Glutamatergic neuron (in vitro differentiated cells): ENCODE measurements around the gene CDH15. TPM values are rescaled to one million over a fixed set of nuclear protein-coding genes. Genes with fewer than 3 reads are reported as not detected.

Source experiments
- DNase-seq: peaks from one replicate; pipeline ENCODE4 v3.0.0; 2022
- H3K27ac Mint-ChIP-seq: one replicate; pipeline ENCODE4 v1.8.0; 2020; ENCODE audit warnings: mild to moderate bottlenecking, mixed read lengths, inconsistent platforms; ENCODE audit not compliant: unreplicated experiment
- H3K27me3 Mint-ChIP-seq: one replicate; pipeline ENCODE4 v1.8.0; 2020; ENCODE audit warnings: mild to moderate bottlenecking, moderate library complexity, mixed read lengths, inconsistent platforms; ENCODE audit not compliant: unreplicated experiment
- H3K36me3 Mint-ChIP-seq: one replicate; pipeline ENCODE4 v1.8.0; 2020; ENCODE audit warnings: mild to moderate bottlenecking, mixed read lengths, inconsistent platforms; ENCODE audit not compliant: unreplicated experiment
- H3K4me1 Mint-ChIP-seq: one replicate; pipeline ENCODE4 v1.8.0; 2020; ENCODE audit warnings: mild to moderate bottlenecking, low read depth, mixed read lengths, inconsistent platforms; ENCODE audit not compliant: unreplicated experiment
- H3K4me3 Mint-ChIP-seq: one replicate; pipeline ENCODE4 v1.8.0; 2020; ENCODE audit warnings: mild to moderate bottlenecking, mixed read lengths, inconsistent platforms; ENCODE audit not compliant: unreplicated experiment
- H3K9me3 Mint-ChIP-seq: one replicate; pipeline ENCODE4 v1.8.0; 2020; ENCODE audit warnings: mild to moderate bottlenecking, moderate library complexity, mixed read lengths, inconsistent platforms; ENCODE audit not compliant: unreplicated experiment
- total RNA-seq: library from RNA; stranded (reverse); fragmentation: NEBNext Ultra II Directional; extraction: Animal tissue kit (Norgen Biotek cat#: 25700); gene quantifications from one replicate; pipeline ENCODE4 v1.2.1, GENCODE V29; 2021; ENCODE audit not compliant: unreplicated experiment
- TF ChIP-seq, protein P1 (sequence below): fragments of 200-600 bp; sonication (generic); IDR thresholded peaks from one replicate; pipeline ENCODE4 v1.5.0; 2021; ENCODE audit not compliant: partially characterized antibody, unreplicated experiment

Gene CDH15
- total RNA-seq, 1 donor from 2014 or later = 12.6 TPM

DNA sequence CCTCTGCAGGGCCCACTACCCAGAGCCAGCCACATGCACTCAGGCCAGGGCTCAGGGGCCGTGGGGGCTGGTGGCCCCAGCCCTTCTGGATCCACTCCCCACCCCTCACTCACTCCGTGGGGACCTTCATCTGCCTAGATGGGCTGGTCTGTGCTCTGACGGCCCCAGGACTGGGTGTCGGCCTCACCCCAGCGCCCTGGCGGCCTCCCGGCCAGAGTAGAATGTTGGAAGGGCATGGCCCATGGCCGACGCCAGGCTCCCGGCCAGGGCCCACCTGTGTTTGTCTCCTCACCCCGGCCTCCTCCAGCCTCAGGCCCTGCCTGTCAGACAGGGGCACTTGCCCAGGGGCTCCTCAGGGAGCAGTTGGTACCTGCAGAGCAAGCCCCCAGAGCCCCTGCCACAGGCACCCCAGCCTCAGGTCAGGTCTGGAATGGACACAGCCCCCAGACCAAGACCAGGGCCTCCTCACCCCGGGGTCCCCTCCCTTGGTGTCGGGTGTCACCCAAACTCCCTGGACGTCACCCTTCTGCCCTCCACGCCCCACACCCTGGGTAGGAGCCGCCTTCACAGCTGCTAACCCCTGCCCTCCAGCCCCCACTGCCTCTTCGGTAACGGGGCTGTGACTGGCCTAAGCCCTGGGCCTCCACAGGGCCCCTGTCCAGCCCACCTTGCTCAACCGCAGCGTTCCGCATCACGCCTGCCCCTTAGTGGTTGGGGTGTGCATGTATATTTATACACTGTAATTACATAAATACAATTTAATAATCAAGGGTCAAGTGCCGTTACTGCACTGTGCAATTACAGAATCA lies 3.0 kb upstream of the CDH15 start:
- peaks cover 18% of the 10 kb centered on the region for H3K4me1 Mint-ChIP-seq
- H3K36me3 Mint-ChIP-seq = no peaks in the 10 kb centered on the region
- no peak for DNase-seq
- TF ChIP-seq, protein P1, sequence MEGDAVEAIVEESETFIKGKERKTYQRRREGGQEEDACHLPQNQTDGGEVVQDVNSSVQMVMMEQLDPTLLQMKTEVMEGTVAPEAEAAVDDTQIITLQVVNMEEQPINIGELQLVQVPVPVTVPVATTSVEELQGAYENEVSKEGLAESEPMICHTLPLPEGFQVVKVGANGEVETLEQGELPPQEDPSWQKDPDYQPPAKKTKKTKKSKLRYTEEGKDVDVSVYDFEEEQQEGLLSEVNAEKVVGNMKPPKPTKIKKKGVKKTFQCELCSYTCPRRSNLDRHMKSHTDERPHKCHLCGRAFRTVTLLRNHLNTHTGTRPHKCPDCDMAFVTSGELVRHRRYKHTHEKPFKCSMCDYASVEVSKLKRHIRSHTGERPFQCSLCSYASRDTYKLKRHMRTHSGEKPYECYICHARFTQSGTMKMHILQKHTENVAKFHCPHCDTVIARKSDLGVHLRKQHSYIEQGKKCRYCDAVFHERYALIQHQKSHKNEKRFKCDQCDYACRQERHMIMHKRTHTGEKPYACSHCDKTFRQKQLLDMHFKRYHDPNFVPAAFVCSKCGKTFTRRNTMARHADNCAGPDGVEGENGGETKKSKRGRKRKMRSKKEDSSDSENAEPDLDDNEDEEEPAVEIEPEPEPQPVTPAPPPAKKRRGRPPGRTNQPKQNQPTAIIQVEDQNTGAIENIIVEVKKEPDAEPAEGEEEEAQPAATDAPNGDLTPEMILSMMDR = peak; percentile 9
- no peak overlapping the region for H3K4me3 Mint-ChIP-seq
- no peak overlapping the region for H3K27ac Mint-ChIP-seq
- H3K9me3 Mint-ChIP-seq = no peaks in the 10 kb centered on the region
- peaks cover 4% of the 10 kb centered on the region for H3K27me3 Mint-ChIP-seq

DNA sequence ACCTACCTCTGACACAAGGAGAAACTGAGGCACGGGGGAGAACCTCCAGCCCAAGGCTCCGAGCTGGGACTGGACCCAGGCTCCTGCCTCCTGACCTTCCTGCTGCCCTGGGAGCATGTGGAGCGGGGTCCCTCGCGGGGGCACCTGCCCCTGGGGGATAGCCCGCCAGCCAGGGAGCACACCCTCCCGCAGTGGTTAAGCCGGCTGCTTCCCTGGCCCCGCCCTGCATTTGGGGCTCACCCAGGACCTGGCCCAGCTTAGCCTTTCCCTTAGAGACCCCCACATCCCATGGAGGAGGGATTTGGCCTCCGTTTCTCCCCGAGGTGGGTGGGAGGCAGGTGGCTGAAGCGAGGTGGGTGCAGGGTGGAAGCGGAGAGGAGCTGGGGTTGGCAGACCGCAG lies 1.8 kb upstream of the CDH15 start:
- peaks cover 4% of the 10 kb centered on the region for H3K27me3 Mint-ChIP-seq
- no peaks in the 10 kb centered on the region for H3K36me3 Mint-ChIP-seq
- H3K4me3 Mint-ChIP-seq = no peak overlapping the region
- no peak for DNase-seq
- H3K4me1 Mint-ChIP-seq = peaks cover 12% of the 10 kb centered on the region
- TF ChIP-seq, protein P1 = no peak
- H3K9me3 Mint-ChIP-seq = no peaks in the 10 kb centered on the region
- no peak overlapping the region for H3K27ac Mint-ChIP-seq

DNA sequence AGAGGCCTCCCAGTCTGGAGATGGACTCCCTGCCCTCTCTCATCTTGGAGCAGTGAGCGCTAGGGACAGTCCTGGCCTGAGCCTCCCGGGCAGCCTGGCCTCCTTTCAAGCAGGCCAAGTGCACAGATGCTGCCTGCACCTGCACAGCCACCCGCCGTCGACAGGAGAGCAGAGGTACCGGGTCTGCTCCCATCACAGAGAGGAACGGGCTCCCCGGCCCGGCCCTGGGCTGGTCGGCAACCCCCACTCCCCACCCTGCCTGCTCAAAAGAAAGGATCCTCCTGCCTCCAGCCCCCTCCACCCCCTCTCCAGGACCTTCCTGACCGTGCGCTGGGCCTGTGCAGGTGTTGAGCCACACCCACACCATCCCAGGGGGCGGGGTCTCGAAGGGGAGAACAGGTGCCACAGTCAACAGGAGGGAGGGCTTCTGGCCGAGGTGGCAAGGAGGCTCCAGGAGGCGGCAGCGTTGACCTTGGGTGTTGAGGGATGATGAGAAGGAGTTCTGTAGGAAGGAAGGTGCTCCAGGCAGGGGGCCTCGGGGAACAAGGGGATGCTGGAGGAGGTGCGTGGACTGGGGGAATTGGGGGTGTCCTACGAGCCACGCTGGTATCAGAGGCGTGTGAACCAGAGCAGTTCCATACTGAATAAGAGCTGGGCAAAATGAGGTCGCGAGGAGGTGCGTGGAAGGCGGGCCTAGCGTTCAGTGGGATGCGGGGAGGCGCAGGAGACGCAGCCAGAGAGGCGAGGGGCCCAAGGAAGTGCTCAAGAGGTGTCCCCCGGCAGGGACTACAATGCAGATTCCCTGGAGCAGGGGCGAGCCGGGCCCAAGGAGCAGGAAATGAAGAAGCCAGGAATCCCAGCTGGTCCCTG lies 967 bp upstream of the CDH15 start:
- Mint-ChIP-seq H3K4me1 (peaks cover 12% of the 10 kb centered on the region), H3K36me3 (no peaks in the 10 kb centered on the region), H3K9me3 (no peaks in the 10 kb centered on the region), H3K27me3 (peaks cover 4% of the 10 kb centered on the region), H3K4me3 (peak overlapping the region; percentile 75), H3K27ac (no peak overlapping the region)
- TF ChIP-seq, protein P1 = no peak
- DNase-seq = no peak

DNA sequence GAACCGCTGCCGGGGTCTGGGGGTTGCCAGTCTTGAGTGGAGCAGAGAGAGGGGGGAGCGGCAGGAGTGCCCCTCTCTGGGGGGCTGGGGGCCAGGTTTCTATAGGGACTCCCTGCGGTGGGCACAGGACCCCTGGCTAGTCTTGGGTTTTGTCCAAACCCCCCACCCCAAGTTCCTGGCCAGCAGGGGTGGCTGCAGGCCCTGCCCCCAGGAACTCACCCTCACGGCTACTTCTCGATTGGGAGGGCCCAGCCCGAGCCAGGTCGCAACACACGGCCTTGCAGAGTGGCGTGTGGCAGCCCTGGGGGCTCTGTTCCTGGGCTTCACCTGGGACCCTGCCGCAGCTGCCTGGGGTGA lies 601 bp downstream of the CDH15 start:
- Mint-ChIP-seq H3K4me1 (peaks cover 12% of the 10 kb centered on the region), H3K27me3 (peaks cover 3% of the 10 kb centered on the region), H3K9me3 (no peaks in the 10 kb centered on the region), H3K36me3 (no peaks in the 10 kb centered on the region), H3K27ac (no peak overlapping the region), H3K4me3 (no peak overlapping the region)
- TF ChIP-seq, protein P1 = no peak
- no peak for DNase-seq
